Activated T-cell treated with anti-CD3 and anti-CD28 coated beads for 4 hours (primary cell): ENCODE results near the gene ATP5PD.
"Not testable (repeated sequence)": the region's sequence is repeated elsewhere in the genome, so short reads cannot be mapped to it uniquely, and the experiment has no call there.

Experiments used
- DNase-seq: peaks from one replicate; pipeline ENCODE4 v3.0.0-alpha.2; 2020

The ATP5PD gene

DNA sequence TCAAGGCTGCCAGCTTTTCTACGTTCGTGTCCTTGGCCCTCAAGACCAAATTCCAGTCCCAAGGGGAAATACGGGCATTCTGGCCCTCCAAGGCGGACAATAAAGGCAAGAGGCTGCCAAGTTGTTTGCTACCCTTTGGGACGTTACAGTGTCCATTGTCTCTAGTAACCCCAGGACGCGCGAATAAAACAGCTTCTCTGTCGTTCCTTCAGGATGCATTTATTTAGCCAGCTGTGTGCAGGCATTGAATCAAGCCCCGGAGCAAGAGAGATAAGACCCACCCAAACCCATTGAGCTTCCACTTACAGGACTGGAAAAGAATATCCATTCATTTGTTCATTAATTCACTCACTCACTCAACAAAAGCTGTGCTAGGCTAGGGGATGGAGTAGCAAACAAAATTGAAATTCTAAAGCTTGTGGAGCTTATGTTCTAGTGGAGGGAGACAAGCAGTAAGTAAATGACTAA lies 33.6 kb downstream of the ATP5PD start:
- no peak for DNase-seq

DNA sequence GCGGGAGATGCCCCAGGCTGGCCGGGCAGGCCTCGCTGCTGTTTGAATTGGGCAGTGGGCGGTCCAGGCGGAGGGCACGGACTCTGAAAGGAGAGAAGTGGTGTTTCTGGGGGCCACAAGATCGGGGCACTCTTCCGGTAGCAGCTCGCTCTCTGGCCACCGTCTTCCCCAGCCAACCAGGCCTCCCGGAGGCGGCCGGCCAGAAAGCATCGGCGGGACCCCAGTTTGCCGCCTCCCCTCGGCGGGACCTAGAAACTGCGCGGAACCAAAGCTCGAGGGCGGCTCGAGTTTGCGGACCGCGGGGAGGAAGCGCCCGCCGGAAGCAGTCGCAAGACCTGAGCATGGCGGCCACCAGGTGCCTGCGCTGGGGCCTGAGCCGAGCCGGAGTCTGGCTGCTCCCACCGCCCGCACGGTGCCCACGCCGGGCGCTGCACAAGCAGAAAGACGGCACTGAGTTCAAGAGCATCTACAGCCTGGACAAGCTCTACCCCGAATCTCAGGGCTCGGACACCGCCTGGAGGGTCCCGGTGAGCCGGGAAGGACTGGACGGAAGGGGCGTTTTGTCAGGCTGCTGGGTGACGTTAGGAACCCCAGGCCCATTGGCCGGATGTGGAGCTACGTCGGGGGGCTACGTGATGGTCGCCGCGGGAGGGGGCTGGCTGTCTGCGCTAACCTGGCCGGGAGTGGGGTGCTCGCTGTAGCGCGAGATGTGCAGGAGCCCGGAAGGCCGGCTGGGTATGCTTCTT lies 34.2 kb downstream of the ATP5PD start, which contains the start of gene MRPL58:
Gene MRPL58 (plus strand): TSS at position 325 of the 746 bp plus-strand sequence. CDS start 17 bp downstream, at position 342.
- peak; percentile 63 for DNase-seq

DNA sequence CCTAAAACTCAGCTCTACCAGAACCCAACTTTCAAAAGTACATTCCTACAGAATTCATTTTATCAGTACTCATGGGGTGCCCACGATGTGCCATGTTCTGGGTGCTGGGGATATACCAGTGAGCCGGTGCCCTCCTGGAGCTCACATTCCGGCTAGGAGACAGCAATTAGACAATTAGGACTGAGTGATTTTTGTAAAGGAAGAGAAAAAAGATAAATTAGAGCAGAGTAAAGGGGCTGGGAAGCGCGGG lies 34.7 kb downstream of the ATP5PD start:
- no peak for DNase-seq

DNA sequence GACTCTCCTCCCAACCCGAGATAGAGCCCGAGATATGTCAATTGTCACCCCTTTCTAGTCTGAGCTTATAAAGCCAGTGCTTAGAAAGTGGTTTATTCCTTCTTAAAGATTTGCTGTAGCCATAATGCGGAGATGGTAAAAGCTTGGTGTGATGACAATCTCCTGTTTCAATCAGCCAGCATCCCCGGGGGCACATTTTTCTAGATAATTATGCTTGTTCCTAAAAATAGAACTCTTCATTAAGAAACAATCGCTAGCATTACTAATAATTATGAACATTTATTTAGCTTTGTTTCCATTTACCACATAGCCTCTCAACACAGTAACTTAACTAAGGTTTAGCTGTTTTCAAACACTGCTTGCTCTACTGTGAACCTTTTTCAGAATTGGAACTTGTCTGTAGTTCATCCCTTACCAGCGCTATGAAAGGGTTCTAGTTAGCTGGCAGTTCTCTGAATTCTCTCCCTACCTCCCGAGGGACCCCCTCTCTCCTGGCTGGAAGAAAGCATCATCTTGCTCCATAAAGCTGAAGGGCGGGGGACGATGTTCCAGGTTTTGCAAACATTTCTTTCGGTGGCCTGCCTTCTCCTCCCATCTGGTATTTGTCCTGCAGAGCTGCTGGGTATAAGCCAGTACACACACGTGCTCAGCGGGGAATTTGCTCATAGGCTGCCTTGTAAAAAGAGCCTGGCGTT lies 35.2 kb downstream of the ATP5PD start:
- no peak for DNase-seq

DNA sequence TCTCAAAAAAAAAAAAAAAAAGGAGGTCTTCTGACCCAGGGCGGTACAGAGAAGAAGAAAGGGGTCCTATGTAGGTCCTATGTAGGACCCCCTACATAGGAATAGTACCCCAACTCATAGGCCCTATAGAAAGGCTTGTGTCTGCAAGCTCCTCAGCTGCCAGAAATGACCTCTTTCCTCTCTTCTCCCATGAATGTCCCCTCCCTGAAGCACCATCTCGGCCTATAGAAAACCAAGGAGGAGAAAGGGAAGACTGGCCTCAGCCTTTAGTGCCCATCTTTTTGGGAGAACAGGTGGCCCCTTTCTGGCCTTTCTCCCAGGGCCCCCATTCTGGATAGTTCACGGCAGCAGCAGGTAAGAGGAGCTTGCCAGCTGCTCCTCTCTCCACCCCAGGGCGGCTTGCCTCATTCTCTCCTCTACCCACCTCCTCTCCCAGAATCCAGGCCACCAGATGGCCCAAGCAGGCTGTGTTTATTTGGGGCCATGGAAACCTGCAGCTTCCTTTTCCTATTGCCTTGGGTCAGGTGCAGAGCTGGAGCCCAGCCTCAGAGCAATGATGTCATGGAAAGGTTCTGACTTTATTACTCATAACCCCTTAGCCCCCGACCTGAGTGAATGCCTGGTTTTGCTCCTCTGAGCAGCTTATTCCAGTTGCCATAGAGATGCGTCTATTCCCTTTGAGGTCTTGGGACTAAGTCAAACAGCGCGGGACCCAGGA lies 35.9 kb downstream of the ATP5PD start:
- no peak for DNase-seq

DNA sequence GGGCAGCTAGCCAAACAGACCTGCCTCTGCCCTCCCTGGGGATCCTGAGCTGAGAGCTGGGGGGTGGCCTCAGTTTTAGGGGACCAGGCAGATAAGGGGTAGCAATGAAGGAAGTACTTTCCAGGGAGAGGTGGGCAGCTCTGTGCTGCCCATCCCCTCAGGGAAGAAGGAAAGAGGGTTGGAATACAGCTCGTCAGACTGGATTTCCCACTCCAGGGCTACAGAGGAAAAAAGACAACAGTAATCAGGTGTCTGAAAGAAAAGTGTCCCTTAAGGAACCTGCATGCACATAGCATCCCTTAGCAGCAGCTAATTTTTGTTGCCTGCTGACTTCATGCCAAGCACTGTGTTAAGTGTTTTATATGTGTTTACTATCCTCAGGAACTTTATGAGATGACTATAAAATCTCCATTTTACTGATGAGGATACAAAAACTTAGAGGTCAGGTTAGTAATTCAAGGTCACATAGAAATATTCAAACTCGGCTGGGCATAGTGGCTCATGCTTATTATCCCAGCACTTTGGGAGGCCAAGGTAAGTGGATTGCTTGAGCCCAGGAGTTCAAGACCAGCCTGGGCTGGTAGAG lies 37.5 kb downstream of the ATP5PD start:
- no peak for DNase-seq

DNA sequence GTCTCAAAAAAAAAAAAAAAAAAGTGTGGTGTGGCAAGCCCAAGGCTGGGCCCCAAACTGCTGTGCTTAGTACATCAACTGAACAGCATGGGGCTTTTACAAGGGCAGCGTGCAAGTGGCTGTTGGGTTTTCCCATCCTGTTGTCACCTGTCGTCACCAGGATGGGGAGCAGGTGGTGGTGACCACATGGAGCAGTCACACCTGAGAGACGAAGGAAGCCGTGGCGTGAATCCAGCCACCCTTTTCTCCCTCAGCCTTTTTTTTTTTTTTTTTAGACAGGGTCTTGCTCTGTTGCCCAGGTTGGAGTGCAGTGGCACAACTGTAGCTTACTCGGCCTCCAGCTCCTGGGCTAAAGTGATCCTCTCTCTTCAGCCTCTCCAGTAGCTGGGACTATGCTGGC lies 38.4 kb downstream of the ATP5PD start:
- no peak for DNase-seq

DNA sequence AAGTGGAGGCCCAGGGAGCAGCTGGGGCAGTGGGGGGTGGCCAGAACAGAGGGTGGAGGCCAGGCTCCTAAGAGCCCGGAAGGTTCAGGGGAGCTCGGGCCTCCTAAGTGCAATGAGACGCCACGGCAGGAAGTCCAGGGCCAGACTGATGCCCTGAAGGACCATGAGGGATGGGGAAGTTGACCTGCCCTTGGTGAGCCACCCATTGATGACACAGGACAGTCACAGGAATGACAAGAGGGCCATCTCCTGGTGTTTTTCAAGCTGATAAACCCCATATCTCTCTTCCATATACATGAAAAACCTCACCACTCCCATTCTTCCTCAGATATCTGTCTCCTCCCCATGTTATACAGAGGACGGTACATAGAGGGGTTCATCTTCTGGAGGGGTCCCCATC lies 40.1 kb downstream of the ATP5PD start:
- no peak for DNase-seq

DNA sequence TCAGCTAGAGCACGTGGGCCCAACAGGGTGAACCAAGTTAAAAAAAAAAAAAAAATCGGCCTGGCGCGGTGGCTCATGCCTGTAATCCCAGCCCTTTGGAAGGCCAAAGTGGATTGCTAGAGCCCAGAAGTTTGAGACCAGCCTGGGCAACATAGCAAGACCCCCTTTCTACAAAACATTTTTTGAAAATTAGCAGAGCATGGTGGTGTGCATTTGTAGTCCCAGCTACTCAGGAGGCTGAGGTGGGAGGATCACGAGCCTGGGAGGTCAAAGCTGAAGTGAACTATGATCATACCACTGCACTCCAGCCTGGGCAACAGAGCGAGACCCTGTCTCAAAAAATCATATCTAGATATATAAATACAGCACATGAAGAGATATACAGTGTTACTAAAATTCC lies 40.7 kb downstream of the ATP5PD start:
- DNase-seq, result not testable (repeated sequence)

DNA sequence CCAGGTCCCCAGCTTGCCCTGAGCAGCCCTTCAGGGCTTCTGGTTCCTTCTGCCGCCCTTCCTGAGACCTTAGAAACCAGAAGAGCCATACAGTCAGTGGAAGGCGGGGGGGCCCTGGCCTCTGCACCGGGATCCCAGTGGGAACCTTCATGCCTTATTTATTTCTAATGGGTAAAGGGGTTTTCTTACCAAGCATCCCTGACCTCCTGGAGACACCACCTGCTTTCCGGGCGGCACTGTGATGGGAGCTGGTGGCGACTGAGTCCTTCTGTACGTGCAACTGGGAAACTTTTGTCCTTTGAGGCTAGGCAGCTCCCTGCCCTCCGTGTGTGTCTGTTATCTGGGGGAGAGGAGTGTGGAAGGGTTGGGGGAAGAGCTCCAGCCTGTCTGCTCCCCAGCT lies 41.5 kb downstream of the ATP5PD start:
- no peak for DNase-seq

DNA sequence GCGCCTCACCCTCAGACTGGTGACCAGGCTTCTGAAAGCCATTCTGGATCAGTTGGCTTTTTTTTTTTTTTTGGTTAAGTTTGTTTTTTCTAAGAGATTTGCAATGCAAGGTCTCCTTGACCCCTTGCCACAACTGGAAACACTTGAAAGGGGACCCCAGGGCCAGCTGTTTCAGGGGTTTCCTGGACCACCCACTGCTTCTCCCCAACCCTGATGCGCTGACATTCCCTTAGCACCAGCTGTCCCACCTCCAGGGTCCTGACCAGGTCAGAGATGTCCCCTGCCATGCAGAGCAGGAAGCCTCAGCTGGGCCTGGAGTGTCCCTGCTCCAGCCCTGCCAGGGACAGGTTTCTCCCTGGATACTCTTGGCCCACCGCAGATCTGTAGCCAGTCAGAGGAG lies 42.4 kb downstream of the ATP5PD start:
- no peak for DNase-seq

DNA sequence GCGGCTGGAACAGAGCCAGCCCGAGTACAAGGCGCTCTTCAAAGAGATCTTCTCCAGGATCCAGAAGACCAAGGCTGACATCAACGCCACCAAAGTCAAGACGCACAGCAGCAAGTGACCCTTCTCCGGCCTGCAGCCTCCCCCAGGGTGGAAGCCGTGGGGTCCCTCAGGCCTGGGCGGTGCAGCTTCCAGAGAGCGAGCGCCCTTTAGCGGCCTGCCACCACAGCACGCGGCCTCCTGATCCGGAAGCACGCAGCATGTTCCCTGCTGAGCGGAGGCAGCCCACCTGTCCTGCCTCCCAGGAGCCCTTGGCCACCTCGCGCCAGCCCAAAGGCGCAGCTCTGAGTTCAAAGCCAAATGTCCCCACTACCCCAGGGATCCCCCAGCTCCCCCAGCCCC lies 42.8 kb downstream of the ATP5PD start:
- DNase-seq, result no peak

DNA sequence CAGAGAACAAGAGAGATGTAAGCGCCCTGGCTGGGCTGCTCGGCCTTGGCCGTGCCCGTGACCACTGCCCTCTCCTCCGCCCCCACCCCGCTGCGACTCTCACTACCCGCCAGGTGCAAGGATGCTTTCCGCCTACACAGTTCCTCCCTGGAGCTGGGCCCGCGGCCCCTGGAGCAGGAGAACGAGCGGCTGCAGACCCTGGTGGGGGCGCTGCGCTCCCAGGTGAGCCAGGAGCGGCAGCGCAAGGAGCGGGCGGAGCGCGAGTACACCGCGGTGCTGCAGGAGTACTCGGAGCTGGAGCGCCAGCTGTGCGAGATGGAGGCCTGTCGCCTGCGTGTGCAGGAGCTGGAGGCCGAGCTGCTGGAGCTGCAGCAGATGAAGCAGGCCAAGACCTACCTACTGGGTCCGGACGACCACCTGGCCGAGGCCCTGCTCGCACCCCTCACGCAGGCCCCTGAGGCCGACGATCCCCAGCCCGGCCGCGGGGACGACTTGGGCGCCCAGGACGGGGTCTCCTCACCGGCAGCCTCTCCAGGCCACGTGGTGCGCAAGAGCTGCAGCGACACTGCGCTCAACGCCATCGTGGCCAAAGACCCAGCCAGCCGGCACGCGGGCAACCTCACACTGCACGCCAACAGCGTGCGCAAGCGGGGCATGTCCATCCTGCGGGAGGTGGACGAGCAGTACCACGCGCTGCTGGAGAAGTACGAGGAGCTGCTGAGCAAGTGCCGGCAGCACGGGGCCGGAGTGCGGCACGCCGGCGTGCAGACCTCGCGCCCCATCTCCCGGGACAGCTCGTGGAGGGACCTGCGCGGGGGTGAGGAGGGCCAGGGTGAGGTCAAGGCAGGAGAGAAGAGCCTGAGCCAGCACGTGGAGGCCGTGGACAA lies 43.5 kb downstream of the ATP5PD start:
- no peak for DNase-seq

DNA sequence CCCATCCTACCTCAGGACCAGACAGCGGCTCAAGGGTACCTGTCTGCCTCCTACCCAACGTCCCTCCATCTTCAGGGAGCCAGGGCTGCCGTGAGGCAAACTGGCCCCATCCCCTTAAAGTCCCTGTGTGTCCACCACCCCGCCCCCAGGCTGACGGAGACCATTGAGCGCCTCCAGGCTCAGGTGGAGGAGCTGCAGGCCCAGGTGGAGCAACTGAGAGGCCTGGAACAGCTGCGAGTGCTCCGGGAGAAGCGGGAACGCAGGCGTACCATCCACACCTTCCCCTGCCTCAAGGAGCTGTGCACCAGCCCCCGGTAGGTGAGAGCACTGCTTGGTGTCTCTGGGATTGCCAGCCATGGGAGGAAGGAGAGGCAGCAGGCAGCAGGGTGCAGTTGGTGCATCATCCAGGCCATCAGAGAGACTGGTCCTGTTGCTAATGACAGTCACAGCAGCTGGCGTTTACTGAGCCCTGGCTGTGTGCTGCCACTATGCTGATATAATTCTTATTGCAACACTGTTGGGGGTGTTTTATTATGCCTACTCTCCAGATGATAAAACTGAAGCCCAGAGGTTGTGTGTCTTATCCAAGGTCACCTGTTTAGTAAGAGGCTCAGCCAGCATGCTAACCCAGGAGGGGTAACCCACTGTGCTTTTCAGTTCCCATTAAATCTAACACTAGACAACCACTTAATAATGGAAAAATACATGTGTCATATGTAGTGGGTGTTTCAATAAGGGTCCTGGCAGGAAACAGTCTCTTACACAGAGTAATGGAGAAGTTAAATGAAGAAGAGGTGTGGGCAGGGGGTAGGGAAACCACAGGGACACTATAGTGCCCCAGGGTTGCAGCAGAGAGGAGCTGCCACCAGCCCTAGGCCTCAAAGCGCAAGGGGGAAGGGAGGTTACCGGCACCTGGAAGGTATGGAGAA lies 44.6 kb downstream of the ATP5PD start:
- no peak for DNase-seq

DNA sequence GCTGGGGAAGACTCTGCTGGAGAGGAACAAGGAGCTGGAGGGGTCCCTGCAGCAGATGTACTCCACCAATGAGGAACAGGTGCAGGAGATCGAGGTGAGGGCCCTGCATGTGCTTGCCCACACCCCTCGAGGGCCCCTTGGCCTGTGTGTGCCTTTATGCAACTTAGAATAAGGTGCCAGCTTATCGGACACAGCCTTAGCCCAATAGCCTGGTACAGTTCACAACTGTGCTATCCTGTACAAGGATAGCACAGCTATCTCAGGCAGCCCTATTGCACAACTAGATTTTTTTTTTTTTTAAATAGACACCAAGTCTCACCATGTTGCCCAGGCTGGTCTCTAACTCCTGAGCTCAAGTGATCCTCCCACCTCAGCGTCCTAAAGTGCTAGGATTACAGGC lies 47.2 kb downstream of the ATP5PD start:
- no peak for DNase-seq

DNA sequence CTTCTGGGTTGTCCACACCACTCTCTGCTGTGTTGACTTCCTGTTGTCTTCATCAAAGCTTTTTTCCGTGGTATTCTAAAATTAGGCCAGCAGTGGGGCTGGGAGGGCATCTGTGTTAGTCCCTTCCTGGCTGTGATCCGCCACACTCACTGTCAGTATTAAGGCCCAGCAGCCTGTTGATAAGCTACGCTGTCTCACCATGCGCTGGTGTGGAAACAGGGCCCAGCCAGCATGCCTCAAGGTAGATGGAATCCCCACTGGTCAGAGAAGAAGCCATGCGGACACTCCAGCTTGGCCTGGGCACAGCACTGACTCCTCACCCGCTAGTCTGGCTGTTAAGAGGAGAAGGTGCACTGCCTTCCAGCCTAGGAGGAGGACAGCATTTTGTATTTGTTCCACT lies 48.0 kb downstream of the ATP5PD start:
- no peak for DNase-seq

DNA sequence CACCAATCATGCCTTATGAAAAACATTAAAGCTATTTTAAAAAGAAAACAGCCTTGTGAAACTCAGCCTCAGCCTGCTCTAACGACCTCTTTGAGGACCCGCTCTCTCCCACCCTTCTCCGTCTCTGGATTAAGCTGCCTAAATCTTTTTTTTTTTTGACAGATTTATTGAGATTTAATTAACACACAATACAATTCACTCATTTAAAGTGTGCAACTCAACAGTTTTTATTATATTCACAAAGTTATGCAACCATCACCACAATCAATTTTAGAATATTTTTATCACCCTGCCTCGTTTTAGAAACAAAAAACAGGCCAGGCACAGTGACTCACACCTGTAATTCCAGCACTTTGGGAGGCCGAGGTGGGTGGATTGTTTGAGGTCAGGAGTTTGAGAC lies 50.9 kb downstream of the ATP5PD start:
- no peak for DNase-seq

DNA sequence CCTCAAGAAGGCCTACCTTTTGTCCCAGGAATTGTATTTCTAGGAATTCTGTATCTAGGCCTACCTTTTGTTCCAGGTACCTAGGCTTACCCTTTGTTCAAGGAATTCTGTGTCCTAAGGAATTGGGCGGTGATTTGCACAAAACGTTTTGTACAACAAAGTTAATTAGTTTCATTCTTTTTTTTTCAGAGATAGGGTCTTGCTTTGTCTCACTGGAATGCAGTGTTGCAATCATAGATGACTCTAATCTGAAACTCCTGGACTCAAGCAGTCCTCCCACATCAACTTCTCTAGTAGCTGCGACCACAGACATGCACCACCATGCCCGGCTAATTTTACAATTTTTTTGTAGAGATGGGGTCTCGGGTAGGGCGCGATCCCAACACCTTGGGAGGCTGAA lies 52.3 kb downstream of the ATP5PD start:
- DNase-seq, result no peak

DNA sequence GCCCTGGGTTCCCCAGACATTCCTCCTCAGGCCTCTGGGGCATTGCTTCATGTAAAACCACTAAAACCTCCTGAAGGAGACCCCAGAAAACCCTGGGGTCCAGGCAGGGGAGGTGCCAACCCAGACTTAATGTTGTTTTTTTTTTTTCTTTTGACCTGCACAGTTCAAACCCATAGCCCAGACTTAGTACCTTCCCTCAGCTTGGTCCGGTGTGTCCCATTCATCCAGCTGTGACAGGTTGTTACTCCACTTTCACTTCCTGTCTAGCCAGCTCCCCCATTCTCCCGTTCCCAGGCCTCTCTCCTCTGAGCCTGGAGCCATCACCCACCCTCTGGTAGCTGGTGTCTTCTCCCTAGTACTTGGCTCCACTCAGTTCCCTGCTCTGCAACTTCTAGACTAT lies 54.5 kb downstream of the ATP5PD start:
- no peak for DNase-seq

DNA sequence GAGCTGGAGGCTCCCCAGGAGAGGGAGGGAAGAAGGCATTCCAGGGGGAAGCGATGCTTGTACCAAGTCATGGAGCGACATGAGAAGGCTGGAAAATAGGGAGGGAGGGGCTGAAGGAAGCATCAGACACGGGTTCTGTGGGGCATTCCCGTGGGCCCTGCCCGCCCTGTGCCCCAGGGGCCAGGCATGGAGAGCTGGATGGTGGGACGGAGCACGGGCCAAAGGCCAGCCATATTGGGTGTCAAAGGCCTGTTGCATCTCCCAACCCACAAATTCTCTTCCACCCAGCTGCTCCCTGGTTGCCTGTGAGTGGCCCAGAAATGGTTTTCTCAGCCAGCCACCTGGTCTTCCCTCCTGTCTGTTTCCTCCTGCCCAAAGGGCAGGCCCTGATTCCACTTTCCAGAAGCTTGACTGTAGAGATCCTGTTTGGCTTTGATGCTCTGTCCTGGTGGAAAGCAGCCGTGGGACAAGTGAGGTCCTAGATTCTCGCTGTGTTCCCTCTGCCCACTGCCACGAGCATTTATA lies 56.1 kb downstream of the ATP5PD start:
- no peak for DNase-seq
